ENCODE measurements around the gene GLS.

Gene GLS

GRCh38 chr2:191010887-191011885, 130.6 kb downstream of the GLS start:
- no peak overlapping the region for H3K4me3 ChIP-seq (replicated peaks; ENCODE audit: insufficient read depth, low read length)
- H3K27ac ChIP-seq (replicated peaks), result no peak overlapping the region
- DNase-seq (ENCODE audit: low read depth in 1 of 2, low spot score in 1 of 2), result no peak
- TF ChIP-seq, protein P1, sequence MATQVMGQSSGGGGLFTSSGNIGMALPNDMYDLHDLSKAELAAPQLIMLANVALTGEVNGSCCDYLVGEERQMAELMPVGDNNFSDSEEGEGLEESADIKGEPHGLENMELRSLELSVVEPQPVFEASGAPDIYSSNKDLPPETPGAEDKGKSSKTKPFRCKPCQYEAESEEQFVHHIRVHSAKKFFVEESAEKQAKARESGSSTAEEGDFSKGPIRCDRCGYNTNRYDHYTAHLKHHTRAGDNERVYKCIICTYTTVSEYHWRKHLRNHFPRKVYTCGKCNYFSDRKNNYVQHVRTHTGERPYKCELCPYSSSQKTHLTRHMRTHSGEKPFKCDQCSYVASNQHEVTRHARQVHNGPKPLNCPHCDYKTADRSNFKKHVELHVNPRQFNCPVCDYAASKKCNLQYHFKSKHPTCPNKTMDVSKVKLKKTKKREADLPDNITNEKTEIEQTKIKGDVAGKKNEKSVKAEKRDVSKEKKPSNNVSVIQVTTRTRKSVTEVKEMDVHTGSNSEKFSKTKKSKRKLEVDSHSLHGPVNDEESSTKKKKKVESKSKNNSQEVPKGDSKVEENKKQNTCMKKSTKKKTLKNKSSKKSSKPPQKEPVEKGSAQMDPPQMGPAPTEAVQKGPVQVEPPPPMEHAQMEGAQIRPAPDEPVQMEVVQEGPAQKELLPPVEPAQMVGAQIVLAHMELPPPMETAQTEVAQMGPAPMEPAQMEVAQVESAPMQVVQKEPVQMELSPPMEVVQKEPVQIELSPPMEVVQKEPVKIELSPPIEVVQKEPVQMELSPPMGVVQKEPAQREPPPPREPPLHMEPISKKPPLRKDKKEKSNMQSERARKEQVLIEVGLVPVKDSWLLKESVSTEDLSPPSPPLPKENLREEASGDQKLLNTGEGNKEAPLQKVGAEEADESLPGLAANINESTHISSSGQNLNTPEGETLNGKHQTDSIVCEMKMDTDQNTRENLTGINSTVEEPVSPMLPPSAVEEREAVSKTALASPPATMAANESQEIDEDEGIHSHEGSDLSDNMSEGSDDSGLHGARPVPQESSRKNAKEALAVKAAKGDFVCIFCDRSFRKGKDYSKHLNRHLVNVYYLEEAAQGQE (IDR thresholded peaks at IDR 0.05; ENCODE audit: insufficient replicate concordance, low read depth), result no peak
- TF ChIP-seq POLR2AphosphoS5 (IDR thresholded peaks at IDR 0.05; ENCODE audit: low read depth), result no peak
- TF ChIP-seq CTCF (IDR thresholded peaks at IDR 0.05; ENCODE audit: insufficient read depth, low read length), result no peak
- no peak for TF ChIP-seq SPI1 (IDR thresholded peaks at IDR 0.05; ENCODE audit: borderline replicate concordance, low read depth)
- no peak for TF ChIP-seq GABPA (IDR thresholded peaks at IDR 0.05; ENCODE audit: low read depth)
- no peaks in the 10 kb centered on the region for H3K27me3 ChIP-seq (ENCODE audit: insufficient read depth, poor library complexity, severe bottlenecking)

DNA sequence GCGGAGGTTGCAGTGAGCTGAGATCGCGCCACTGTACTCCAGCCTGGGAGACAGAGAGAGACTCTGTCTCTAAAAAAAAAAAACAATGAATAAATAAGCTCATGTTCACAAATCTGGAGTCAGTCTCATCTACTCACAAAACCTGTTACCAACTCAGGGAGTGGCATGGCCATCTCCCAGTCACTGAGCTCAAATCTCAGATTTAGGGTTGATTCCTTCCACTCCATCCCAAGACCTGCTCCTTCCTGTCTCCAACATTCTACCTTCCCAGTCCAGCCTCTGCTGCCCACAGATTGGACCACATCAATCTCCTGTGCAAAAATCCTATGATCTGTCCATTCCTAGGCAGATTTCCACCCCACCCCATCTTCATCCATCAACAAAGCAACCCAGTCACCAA, 131.7 kb downstream of the GLS start:
- DNase-seq (ENCODE audit: low read depth in 1 of 2, low spot score in 1 of 2), result no peak
- TF ChIP-seq POLR2AphosphoS5 (IDR thresholded peaks at IDR 0.05; ENCODE audit: low read depth) (no peak), SPI1 (IDR thresholded peaks at IDR 0.05; ENCODE audit: borderline replicate concordance, low read depth) (no peak), GABPA (IDR thresholded peaks at IDR 0.05; ENCODE audit: low read depth) (no peak), CTCF (IDR thresholded peaks at IDR 0.05; ENCODE audit: insufficient read depth, low read length) (no peak)
- TF ChIP-seq, protein P1 (IDR thresholded peaks at IDR 0.05; ENCODE audit: insufficient replicate concordance, low read depth), result no peak
- no peak overlapping the region for H3K4me3 ChIP-seq (replicated peaks; ENCODE audit: insufficient read depth, low read length)
- no peaks in the 10 kb centered on the region for H3K27me3 ChIP-seq (ENCODE audit: insufficient read depth, poor library complexity, severe bottlenecking)
- no peak overlapping the region for H3K27ac ChIP-seq (replicated peaks)

- TF ChIP-seq GABPA (IDR thresholded peaks at IDR 0.05; ENCODE audit: low read depth), result no peak
- TF ChIP-seq, protein P1 (IDR thresholded peaks at IDR 0.05; ENCODE audit: insufficient replicate concordance, low read depth), result peak; percentile 74
- no peak for TF ChIP-seq POLR2AphosphoS5 (IDR thresholded peaks at IDR 0.05; ENCODE audit: low read depth)
- no peak for TF ChIP-seq SPI1 (IDR thresholded peaks at IDR 0.05; ENCODE audit: borderline replicate concordance, low read depth)
- no peak for TF ChIP-seq CTCF (IDR thresholded peaks at IDR 0.05; ENCODE audit: insufficient read depth, low read length)
- Histone ChIP-seq H3K27ac (replicated peaks) (peak overlapping the region; percentile 91), H3K27me3 (ENCODE audit: insufficient read depth, poor library complexity, severe bottlenecking) (no peaks in the 10 kb centered on the region), H3K4me3 (replicated peaks; ENCODE audit: insufficient read depth, low read length) (peak overlapping the region; percentile 94)
- peak in 1 of 2 experiments; percentile 58 for DNase-seq (ENCODE audit: low read depth in 1 of 2, low spot score in 1 of 2)
Observed at GRCh38 chr2:191012845-191013681, 132.4 kb downstream of the GLS start.
